OCI-LY7 (cell line): ENCODE measurements around the gene TMEM31.

ENCODE experiments used
- CTCF ChIP-seq: fragments of 200-600 bp; sonication (generic); conservative IDR thresholded peaks from 2 replicates; pipeline ENCODE4 v1.5.1; 2014; ENCODE audit warnings: mild to moderate bottlenecking, antibody characterized with exemption, low read length, moderate library complexity, mixed read lengths
- EZH2phosphoT487 ChIP-seq: fragments of 200-600 bp; sonication (generic); IDR thresholded peaks from 2 replicates; pipeline ENCODE4 v1.6.1; 2018; ENCODE audit warnings: low read depth, borderline replicate concordance, mild to moderate bottlenecking, mixed run types, antibody characterized with exemption, low read length, moderate library complexity, mixed read lengths

DNA sequence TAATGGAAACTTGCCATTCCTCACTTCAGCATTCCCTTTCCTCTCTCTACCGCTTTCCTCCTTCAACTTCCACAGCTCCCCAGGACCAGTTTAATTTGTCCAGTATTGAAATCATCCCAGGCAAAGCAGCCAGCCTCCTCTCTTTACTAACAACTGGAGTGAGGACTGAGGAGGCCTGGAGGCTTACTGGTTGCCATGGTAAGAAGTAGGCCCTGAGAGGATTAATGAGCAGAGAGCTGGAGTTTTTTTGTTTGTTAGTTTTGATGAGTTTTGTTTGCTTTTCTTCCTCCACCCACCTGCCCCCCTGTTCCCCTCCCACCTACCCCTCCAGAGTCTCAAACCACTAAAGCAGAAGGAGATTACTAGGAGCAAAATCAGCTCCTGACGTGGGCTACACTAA is 36.5 kb downstream of the TMEM31 start:
- no peak for TF ChIP-seq CTCF
- TF ChIP-seq EZH2phosphoT487 = no peak
